DND-41 (cell line): ENCODE results near the gene CFAP53.
"Not testable (repeated sequence)": the region's sequence is repeated elsewhere in the genome, so short reads cannot be mapped to it uniquely, and the experiment has no call there.

Experiments used
- CTCF ChIP-seq: IDR thresholded peaks from 2 replicates; pipeline ENCODE4 v1.5.1; 2012; ENCODE audit warnings: borderline replicate concordance, low read length, moderate library complexity, mild to moderate bottlenecking; ENCODE audit not compliant: poor library complexity, severe bottlenecking; ENCODE audit errors: extremely low read depth
- EZH2 ChIP-seq: IDR thresholded peaks from 3 replicates; pipeline ENCODE4 v1.6.1; 2012; ENCODE audit warnings: borderline replicate concordance, low read depth, mild to moderate bottlenecking, moderate library complexity, low read length, inconsistent platforms; ENCODE audit not compliant: severe bottlenecking

GRCh38 chr18:50288348-50289107 lies 22.2 kb upstream of the CFAP53 start:
- not testable (repeated sequence) for TF ChIP-seq CTCF, EZH2
